Measurements from ENCODE around the gene HMX3.

Gene HMX3

DNA sequence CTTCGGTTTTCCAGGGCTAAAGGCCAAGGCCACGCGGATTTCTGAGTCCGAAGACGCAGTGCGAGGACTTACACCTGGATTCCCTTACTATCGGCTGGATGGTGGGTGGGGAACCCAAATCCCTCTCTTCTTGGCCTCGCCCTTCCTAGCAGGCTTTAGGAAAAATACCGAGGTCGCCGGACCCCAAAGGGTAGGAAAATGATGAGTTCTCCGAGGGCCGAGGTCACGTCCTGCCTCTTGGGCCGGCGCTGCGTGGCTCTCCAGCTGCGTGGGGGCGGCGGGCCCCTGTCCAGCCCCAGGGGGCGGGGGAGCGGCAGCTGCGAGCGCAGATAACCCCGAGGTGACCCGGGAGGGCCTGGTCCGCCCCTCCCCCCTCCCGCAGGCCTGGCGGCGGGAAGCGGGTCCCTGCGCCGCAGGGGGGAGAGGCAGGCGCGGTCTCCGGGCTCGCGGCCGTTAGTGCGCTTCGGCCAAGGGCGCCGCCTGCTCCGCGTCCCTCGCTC, 805 bp upstream of the HMX3 start:
- no peak for FAIRE-seq

DNA sequence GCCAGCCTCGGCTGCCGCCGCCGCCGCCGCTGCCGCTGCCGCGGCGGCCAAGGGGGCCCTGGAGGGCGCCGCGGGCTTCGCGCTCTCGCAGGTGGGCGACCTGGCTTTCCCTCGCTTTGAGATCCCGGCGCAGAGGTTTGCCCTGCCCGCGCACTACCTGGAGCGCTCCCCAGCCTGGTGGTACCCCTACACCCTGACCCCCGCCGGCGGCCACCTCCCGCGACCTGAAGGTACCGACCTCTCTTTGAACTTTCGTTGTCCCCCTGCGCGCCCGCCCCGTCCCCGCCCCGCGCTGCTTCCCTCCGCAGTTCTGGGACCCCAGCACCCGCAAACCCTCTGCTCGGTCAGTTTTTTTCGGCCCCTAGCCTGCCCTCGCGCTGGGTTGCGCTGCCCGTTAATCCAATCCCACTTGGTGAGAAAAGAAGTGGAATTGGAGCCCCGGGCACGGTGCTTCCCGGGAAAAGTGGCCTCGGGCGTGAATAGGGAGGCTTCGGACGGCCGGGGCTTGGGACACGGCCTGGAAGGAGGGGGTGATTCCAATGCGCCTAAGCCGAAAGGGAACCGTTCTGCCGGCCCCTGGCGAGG, 543 bp downstream of the HMX3 start:
- no peak for FAIRE-seq

DNA sequence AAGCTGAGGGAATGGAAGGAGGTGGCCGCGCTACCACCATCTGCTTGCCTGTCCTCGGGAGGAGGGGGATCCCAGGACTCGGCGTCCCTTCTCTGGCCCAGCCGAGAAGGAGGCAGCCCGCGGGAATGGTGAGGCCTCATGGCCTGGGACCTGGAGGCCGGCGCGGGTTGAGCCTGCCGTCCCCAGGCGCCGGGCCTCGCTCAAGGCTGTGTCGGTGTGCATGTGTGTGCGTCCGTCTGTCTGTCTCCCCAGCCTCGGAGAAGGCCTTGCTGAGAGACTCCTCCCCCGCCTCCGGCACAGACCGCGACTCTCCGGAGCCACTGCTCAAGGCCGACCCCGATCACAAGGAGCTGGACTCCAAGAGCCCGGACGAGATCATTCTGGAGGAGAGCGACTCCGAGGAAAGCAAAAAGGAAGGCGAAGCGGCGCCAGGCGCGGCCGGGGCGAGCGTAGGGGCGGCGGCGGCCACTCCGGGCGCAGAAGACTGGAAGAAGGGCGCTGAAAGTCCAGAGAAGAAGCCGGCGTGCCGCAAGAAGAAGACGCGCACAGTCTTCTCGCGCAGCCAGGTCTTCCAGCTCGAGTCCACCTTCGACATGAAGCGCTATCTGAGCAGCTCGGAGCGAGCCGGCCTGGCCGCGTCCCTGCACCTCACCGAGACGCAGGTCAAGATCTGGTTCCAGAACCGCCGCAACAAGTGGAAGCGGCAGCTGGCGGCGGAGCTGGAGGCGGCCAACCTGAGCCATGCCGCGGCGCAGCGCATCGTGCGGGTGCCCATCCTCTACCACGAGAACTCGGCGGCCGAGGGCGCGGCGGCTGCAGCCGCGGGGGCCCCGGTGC, 1.3 kb downstream of the HMX3 start:
- no peak for FAIRE-seq

DNA sequence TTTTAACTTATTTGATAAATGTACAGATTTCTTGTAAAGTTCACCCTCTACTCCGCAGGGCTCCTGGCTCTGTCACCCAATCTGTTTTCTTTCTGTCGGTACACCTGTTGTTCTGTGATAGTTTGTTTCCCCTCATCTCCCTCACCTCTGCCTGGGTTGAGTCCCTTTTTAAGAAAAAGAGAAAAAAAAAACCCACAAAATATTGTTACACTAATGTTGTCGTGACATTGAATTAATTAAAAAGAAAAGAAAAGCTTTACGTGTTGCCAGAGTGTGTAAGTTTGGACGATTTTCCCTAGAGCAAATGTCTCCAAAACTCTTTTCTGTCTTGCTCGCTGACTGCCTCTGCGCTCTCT, 3.4 kb downstream of the HMX3 start:
- FAIRE-seq, result no peak

DNA sequence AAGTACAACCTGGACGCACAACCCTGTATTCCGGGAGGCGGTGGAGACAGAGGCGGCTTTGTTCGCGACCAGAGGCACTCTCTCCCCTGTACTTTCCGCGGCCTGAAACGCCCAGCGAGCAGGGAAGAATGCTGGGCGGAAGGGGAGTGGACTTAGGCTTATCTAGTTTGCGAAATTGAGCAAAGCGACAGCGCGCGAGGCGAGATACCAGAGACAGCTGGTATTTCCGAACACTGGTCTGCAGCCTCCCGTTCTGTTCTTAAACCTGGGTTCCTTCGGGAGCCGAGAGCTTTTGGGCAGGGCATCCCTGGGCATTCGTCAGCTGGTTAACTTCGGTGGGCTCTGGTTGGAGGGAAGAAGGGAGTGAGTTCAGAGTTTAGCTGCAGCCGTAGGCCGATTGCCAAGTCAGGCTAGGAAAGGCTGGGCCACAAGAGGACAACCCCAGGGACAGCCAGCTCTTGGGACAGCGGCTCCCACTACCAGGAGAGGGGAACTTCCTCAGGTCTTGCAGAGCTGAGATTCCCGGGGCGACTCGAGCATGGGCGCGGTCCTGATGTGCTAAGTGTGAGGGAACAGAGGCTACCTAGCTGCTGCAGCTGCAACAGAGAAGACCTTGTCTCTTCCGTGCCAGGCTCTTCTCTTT, 3.9 kb downstream of the HMX3 start:
- FAIRE-seq, result no peak

DNA sequence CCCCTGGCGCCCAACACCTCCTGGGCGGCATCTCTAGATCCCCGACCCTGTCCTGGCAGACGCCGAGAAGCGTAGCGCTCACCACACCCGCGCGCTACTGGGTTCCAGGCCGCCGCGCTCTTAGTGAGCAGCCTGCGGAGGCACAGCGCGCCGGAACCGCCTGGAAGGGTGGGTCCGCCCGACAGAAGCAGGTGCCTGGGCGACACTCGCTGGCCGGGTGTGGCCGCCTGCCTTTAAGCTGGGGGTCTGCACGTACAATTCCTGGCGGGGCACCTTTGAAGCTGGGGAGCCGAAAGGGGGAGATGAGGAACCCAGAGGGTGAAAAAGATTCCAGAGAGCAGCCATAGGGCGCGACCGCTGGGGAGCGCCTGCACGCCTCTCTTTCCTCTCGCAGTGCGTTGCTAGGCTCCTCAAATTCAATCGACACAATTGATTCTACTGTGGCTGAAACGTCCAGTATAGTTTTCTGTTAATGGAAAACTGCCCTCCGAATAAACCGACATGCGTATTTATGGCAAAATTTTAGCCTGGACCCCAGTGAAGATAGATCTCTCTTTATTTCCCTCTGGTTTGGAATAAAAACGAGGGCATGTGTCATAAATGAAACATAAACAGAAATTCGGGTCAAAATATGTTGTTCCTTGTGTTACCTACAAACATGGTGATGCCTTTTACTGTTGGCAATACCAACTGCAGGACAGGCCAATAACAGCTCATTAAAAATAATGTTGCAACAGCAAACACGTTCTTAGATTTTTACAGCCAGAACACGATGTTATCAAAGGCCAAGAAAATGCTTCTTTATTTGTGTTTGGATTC, 4.6 kb downstream of the HMX3 start:
- FAIRE-seq, result no peak

DNA sequence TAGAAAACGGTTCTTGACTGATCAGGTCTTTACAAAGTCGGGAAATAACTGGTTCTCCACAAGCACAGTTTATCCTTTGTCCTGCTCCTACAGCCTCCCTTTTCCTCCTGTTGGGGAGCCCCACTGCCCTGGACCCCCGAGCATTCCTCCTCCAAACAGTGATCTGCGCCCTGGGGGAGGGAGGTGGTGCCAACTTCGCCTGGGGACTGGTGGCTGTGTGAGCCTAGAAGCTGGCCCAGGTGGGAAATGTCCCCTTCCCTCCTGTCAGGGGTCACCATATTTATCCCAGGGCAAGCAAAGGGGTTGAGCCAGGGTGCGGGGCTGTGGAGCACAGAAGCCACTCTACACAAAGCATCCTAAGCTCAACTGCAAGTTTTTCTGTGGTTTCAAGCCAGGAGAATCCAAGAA, 5.2 kb downstream of the HMX3 start:
- no peak for FAIRE-seq

DNA sequence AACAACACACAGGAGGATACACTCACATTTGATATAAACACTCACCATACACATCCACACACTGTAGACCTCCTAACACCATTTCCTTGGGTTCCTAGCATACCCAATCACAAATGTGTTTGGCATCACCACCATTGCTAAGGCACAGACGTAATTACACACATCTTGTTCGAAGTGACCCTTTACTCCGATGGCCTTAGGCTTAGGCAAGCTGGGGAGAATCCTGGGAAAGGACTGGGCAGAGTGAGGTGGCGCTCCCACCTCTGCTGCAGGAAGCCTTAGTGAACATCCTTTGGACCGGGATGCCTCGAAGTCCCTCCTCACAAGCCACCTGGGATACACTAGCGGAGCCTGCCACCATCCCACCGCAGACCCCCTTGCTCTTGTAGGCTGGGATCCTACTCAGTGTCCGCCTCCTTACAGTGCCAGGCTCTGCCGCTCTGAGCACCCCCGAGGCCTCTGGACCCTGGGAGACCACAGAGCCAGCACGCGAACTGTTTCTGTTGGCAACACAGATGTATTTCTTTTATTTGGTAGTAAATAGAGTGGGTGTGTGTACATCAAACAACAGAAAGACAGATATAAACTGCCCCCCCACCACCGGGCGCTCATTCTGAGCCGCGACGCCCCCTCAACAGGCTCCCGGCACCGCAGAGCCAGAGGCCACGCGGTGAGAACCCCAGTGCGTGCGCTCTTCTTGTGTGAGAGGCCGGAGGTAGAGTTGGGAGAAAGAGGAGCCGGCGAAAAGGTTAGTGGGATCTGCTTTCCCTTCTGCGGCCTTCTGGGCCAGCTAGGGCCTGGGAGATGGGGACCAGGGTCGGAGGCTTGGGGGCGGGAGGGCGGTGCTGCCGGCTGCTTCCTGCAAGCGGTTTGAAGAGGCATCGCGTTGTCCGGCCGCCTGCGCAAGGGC, 6.3 kb downstream of the HMX3 start:
- no peak for FAIRE-seq

DNA sequence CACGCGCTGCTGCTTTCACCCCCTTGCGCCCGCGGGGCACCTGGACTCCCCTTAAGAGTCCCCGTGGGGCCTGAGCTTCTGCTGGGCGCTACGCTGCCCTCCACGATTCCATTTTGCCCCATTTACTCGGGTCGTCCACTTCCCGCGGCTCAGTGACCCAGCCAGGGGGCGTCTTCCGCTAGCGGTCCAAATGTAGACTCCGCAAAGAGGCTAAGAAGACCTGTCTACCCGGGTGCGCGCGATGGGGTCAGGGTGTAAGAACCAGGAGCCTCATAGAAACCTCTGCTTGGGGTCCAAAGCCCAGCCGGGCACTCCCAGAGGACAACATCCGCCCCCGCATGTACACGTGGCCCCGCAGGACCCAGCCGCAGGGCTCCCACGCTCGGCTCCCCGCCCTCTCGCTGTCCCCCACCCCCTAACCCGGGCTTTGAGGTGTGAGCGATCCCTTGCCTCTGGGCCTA, 7.0 kb downstream of the HMX3 start:
- FAIRE-seq, result no peak

DNA sequence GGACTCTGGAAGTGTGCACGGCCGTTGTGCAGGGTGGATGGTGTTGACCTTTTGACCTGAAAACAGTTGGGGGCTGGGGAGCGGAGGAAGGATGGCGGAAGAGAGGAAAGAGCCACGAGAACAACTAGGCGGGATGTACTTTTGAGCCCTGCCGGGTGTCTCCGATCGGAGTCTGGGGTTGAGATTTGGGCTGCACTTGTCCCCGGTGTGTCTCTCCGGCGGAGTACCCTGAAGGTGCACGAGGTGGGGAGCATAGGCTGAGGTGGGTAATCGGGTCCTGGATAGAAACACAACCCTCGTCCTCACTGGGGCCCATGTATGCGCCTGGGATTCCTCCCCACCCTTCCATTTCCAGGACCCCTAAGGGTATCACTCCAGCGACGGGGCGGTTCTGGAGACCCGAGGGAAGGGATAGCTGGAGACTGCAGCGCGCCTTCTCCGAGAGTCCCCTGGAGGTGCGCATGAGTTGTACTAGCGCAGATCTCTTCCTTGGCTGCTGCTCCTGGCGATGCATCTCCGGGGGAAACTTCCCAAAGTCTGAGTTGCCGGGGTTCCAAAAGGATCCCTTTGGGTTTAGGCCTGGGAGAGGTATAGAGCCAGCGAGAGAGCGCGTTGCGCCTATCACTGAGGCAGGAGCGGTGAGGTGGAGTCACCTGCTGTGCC, 7.5 kb downstream of the HMX3 start:
- no peak for FAIRE-seq

DNA sequence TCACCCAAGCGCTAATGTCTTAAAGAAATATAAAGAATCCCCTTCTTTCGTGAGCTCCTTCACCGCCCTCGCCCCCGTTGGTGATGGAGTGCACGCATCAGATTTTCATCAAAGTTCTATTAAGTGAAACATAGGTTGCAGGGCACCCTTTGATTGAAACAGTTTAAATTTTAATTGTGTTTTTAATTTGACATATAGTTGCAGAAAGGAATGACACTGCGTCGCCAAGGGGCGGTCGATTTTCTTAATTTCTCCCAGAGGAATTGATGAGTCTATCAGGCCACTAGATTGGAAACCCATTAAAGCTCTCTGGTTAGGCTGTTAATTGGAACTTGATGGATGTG, 8.0 kb downstream of the HMX3 start:
- FAIRE-seq, result no peak

DNA sequence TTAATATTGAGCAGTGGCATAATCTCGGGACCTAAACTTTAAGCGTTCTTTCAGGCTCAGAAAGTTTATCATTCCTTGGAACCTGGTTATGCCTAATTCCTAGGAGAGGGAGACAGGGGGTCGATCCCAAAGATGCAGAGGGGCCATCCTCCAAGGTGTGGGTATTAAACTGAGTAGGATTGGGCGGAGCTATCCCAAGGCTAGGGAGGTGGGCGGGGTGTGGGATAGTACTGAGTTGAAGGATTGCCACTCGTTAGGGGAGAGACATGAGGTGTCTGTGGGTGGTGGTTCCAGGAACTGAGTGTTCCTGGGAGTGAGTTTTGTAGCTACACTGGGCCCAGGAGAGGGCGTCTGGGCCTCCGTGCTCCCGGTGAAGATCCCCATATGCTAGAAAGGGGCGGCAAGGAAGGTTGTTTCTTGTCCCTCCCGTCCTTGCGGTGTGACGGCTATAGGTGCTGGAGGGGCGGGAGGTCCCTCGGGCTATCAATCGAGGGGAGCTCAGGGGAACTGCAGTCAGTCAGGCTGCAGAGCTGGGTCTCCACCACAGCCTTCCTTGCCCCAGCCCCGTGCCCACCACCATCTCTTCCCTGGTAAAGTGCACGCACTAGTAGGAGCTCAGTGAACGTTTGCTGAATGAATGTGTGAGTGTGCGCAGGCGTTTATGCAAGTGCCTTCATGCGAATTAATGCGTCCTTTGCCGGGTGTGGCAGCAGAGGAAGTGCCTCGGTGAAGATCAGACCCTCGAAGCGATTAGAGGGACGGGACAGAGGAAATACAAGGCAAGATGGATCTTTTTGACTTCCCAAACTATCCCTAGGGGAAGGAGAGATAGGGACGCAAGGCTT, 9.1 kb downstream of the HMX3 start:
- no peak for FAIRE-seq

DNA sequence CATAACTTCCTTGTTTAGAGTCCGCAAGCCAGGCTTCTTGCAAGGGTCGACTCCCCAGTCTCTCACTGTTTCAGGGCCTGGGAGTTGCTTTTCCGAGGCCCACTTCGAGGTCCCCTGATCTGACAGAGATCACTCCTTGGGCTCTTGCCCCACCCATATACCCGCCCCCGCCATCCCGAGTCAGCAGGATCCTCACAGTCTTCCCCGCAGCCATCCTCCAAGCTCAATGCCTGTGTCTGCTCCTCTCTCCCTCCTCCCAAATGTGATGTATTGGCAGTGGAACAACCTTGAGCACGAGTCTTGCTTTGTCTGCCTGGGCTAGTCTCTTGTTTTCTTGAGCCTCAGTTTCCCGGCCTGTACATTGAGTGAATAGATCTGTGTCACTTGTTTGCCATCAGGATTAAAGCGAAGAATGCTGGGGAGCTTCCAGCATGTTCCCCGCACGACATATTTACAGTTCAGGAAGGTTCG, 9.8 kb downstream of the HMX3 start:
- no peak for FAIRE-seq

DNA sequence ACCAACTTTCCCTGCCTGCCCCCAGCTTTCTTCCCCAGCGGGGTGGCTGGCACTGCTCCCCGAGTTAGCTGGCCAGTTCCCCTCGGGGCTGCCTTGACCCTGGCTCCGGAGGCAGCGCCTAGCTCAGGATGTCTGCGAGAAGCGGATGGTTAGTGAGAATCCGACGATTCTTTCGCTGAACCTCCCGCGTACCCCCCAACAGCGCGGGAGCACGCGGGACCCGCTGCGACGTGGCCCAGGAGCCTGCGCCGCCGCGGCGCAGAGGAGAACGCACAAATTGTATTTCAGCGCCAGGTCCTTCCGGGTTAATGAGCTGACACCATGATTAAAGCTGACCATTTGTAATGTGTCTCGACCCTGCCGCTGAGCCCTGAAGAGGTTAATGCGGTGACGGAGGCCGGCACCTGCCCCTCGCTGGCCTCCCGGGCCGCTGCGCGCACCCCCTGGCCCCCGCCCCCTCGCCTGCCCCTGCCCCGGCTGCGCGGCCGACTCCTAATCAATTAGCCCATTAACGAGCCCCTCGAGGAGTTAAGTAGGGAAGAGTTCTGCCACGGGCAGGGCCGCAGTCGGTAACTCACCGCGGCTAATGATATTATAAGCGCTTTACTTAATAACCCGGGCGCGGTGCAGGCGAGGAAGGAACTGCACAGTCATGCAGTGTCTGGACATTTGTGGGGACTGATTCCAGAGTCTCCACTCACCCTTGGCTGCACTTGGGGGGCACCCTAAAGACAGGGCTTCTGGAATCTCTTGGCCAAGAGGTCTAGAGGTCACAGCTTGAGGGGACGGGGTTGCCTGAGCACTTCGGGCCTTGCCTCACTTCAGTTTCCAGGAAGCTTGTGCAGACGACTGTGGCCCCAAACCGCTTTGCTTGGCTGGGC, 10.5 kb downstream of the HMX3 start:
- FAIRE-seq, result no peak

DNA sequence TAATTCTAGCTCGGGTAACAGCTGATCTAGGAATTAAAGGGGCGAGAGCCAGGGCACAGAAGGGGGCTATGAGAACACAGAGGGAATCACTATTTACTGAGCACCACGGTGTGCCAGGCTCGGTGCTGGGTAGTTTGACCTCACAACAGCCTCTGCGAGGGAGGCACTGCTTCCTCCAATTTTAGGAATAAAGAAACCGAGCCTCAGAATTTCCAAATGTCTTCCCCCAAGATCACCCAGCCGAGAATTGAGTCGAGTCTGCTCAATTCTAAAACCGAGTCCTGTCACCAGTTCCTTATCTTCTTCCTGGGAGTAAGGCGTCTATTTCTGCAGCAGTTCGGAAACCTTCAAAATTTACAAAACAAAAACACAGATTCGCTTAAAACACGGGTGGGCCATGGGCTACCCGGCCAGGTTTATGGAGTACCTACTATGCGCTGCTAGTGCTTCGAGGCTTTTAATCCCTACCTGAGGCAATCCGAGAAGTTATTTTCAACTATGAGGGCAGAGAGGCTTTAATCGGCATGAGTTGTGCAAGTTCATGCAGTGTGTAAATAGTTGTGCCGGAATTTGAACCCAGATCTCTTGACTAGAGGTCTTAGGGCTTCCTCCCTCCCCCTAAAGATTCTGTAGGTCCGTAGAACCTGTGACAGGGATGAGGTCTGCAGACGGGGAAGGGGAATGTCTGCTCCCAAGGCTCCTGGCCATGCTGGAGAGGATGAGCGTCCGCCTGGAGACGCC, 11.3 kb downstream of the HMX3 start:
- FAIRE-seq, result no peak

DNA sequence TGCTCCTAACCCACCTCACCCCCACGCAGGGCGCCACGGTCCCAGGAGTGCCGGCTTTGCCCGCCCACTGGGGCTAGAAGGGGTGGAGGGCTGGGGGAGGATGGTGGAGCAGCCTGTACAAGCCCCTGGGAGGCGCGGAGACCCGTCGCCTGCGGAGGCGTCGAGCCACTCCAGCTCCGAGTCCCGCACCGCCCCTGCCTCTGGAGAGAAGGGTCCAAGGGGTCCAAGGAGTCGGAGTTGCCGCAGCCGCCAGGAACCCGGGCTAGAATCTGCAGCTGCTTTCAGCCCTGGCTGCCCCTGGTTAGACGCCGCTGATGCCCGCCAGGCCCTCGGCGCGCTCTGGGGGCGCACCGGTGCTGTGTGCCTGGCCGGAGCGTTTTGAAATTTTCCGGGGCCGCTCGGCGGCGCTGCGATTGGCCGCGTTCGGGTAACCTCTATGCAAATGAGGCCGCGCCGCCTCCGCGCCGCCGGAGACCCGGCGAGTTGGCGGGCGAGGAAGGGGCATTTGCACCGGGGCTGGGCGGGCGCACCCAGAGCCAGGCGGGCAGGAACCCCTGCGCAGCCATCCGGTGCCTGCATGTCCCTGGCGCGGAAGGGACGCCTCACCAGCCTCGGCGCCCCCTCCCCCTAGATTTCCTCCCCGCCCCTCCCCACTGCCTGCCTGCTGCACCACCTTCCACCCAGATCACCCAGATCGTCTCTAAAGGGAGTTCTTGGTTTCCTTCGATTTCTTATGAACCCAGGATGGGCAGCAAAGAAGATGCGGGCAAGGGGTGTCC, 12.1 kb downstream of the HMX3 start, which contains the start of gene HMX2:
Gene HMX2, plus strand, starts transcription at position 502 of the 779 bp plus-strand sequence. Its CDS starts 243 bp downstream, at position 745.
- FAIRE-seq, result no peak

DNA sequence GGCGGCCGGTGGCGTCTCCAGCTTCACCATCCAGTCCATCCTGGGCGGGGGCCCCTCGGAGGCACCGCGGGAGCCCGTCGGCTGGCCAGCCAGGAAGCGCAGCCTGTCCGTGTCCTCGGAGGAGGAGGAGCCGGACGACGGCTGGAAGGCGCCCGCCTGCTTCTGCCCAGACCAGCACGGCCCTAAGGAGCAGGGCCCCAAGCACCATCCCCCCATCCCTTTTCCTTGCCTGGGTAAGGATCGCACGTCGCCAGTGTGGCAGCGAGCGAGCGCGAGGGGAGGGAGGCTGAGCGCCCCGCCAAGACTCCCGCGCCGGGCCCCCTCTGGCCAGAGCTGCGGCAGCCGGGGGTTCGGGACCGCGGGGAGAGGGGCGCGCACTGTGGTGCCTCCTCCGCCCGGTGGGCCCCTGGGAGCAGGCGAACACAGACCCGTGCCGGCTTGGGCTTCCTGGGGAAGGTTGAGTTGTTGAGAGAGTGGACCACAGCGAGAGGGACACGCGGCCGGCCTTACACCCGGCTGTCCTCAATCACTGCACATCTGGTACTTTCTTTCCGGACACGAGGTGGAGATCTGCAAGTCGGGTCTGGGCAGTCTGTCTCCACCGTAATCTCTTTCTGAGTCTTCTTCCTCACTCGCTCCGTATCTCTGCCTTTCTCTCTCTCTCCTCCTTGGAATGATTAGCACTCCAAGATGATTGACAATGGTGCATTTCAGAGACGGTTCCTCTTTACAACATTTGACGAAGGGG, 12.8 kb downstream of the HMX3 start:
- FAIRE-seq, result no peak
